HepG2 (cell line): ENCODE measurements around the gene TAF9B.

Source experiments
- TF ChIP-seq, protein P1 (sequence below): sonication (generic); formaldehyde crosslinking; IDR thresholded peaks from 2 replicates; pipeline ENCODE4 v1.5.0; 2020; ENCODE audit warnings: mild to moderate bottlenecking, missing genetic modification reagents, moderate library complexity
- TF ChIP-seq, protein P2 (sequence below): sonication (generic); formaldehyde crosslinking; IDR thresholded peaks from 2 replicates; pipeline ENCODE4 v1.8.0; 2022; ENCODE audit warnings: missing genetic modification reagents, mild to moderate bottlenecking, borderline replicate concordance

DNA sequence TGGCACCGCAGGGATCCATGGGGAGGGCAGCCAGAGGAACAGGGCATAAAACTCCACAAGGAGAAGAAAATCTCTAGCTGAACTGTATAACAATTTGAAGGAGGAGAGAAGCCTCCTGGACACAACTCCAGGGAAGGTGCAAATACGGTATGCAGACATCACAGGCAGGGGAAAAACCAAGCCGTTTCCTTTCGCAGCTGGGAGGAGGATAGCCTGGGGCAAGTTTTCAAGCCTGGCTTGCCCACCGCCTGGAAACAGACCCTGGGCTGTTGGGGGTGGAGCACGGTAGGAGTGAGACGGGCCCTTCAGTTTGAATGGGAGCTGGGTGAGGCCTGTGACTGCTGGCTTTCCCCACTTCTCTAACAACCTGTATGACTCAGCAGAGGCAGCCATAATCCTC is 43.4 kb upstream of the TAF9B start:
- TF ChIP-seq, protein P1, sequence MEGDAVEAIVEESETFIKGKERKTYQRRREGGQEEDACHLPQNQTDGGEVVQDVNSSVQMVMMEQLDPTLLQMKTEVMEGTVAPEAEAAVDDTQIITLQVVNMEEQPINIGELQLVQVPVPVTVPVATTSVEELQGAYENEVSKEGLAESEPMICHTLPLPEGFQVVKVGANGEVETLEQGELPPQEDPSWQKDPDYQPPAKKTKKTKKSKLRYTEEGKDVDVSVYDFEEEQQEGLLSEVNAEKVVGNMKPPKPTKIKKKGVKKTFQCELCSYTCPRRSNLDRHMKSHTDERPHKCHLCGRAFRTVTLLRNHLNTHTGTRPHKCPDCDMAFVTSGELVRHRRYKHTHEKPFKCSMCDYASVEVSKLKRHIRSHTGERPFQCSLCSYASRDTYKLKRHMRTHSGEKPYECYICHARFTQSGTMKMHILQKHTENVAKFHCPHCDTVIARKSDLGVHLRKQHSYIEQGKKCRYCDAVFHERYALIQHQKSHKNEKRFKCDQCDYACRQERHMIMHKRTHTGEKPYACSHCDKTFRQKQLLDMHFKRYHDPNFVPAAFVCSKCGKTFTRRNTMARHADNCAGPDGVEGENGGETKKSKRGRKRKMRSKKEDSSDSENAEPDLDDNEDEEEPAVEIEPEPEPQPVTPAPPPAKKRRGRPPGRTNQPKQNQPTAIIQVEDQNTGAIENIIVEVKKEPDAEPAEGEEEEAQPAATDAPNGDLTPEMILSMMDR (CRISPR knock-in tag): no peak
- TF ChIP-seq, protein P2, sequence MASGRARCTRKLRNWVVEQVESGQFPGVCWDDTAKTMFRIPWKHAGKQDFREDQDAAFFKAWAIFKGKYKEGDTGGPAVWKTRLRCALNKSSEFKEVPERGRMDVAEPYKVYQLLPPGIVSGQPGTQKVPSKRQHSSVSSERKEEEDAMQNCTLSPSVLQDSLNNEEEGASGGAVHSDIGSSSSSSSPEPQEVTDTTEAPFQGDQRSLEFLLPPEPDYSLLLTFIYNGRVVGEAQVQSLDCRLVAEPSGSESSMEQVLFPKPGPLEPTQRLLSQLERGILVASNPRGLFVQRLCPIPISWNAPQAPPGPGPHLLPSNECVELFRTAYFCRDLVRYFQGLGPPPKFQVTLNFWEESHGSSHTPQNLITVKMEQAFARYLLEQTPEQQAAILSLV (CRISPR knock-in tag): no peak
